HG03159 (cell line): ENCODE data around the gene NBPF14.
"Not testable (repeated sequence)": the region's sequence is repeated elsewhere in the genome, so short reads cannot be mapped to it uniquely, and the experiment has no call there.

Experiments used
- ATAC-seq: cut with Tn5 transposase; IDR thresholded peaks from one replicate; pipeline ENCODE4 v1.9.1; 2021; ENCODE audit warnings: mild to moderate bottlenecking, moderate library complexity; ENCODE audit not compliant: unreplicated experiment

Gene NBPF14, protein sequence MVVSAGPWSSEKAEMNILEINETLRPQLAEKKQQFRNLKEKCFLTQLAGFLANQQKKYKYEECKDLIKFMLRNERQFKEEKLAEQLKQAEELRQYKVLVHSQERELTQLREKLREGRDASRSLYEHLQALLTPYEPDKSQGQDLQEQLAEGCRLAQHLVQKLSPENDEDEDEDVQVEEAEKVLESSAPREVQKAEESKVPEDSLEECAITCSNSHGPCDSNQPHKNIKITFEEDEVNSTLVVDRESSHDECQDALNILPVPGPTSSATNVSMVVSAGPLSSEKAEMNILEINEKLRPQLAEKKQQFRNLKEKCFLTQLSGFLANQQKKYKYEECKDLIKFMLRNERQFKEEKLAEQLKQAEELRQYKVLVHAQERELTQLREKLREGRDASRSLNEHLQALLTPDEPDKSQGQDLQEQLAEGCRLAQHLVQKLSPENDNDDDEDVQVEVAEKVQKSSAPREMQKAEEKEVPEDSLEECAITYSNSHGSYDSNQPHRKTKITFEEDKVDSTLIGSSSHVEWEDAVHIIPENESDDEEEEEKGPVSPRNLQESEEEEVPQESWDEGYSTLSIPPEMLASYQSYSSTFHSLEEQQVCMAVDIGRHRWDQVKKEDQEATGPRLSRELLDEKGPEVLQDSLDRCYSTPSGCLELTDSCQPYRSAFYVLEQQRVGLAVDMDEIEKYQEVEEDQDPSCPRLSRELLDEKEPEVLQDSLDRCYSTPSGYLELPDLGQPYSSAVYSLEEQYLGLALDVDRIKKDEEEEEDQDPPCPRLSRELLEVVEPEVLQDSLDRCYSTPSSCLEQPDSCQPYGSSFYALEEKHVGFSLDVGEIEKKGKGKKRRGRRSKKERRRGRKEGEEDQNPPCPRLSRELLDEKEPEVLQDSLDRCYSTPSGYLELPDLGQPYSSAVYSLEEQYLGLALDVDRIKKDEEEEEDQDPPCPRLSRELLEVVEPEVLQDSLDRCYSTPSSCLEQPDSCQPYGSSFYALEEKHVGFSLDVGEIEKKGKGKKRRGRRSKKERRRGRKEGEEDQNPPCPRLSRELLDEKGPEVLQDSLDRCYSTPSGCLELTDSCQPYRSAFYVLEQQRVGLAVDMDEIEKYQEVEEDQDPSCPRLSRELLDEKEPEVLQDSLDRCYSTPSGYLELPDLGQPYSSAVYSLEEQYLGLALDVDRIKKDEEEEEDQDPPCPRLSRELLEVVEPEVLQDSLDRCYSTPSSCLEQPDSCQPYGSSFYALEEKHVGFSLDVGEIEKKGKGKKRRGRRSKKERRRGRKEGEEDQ (N-terminal part only)

DNA sequence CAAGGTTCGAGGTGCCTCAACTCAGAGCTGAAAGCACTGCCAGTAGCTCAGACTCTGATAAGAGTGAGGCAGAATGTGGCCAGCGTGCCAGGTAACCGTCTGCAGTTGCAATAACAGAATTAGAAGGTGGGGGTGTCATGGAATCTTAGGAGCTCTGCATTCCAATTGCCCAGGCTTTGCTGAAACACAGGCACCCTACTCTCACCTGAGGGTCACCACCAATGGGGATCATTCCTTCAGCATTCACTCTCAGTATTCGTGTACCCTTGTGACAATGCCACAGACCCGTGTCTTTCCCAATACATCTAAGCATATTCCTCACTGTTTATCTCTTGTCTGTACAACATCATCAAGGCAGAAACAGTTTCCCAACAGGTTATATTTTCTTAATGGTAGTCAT lies at the start of gene NBPF14:
TSS of gene NBPF14 (minus strand) at position 101 of the 400 bp plus-strand sequence. CDS start 294 bp downstream, outside the sequence.
- ATAC-seq, result not testable (repeated sequence)

DNA sequence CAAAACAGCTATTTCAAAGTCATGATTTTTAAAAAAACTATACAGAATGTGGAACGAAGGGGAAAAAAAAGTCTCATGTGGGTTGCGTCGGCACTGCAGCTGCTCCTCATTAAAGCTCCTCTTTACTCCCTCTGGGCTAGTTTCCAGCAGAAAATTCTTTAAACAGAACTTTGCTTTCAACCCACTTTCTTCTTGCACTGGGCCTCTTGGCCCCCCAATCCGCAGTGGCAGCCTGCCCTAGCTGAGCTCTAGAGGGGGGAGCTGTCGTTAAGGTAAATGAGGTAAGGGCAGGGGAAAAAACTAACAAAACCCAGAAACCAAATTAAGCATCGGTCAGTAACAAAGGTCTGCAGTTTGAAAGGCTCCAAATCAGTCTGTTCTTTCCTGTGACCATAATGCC lies 29.6 kb upstream of the NBPF14 start:
- ATAC-seq, result not testable (repeated sequence)

DNA sequence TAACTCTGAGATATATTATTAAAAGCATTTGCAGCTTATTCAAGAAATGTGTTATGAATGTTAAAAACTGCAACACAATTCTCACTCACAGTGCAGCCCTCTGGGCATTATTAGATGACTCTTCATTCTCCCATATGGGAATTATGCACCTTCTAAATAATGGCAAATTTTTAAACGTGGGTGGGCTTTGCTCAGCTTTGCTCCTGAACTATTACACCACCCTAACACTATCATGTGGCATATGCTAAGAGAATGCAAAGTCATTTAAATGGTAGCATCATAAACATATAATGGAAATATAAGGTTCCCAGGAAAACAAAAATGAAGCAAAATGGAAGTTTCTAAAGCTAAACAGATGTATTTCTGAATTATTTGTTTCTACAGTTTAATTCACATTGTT lies 22.4 kb upstream of the NBPF14 start:
- not testable (repeated sequence) for ATAC-seq

DNA sequence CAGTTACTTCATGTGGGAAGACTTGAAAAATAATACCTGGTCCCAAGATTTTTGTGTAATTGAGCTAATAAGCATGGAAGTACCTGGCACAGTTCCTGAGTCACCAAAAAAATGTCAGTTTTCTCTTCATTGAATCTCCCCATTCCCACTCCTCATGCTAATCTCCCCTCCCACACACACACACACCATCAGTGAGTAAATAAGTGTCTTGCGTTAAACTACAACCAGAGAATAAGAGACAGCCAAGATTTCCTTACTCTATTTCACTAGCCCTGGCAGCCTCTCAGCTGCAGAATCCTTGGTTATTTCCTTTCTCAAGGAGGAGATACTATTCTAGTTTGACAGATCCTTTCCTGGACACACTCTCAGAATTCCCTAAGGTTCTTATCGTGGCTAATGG lies 9.5 kb upstream of the NBPF14 start:
- ATAC-seq, result not testable (repeated sequence)

DNA sequence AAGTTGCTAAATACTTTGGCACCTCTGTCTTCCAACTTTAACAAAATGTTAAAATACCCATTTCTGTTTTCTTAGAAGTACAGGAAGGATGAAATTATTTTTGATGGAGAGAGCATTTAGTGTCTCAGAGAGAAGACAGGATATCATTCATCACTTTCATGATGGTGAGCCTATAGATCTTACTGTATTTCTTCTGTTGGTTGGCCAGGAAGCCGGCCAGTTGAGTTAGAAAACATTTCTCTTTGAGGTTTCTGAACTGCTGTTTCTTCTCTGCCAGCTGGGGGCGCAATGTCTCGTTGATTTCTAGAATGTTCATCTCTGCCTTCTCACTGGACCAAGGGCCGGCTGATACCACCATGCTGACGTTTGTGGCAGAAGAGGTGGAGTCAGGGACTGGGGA lies 451 bp downstream of the NBPF14 start:
- not testable (repeated sequence) for ATAC-seq

DNA sequence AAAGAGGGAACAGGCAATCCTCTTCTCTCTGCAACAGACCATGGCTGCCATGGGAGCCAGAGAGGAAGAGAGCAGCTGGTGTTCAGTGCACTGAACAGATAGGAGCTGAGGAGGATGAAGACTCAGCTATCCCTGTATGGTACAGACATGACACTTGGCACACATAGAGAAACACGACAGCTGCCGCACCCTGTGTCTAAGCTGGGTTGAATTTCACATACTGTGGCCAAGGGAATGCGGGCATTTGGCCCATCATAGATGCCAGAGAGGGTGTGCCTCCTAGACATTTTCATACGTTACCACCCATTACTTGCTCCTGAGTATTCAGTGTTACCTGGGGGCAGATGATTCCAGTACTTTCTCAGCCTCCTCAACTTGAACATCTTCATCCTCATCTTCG lies 4.7 kb downstream of the NBPF14 start:
- ATAC-seq, result not testable (repeated sequence)

DNA sequence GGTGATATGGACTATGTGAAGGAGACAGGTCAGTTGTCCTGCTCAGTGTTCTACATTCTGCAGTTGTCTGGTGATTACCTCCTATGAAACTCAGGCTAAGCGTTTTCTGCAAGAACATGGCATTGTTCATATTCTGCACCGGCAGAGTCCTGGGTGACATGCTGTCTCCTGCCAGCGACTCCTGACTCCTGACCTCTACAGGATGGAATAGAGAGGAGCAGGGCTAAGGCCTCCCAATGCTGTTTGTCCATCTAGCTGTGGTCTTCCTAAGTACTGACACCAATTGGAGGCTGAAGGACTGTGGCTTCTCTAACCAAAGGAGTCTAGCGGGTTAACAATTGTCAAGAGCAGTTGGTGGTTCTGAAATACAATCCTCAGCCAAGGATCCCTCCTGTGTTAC lies 63.7 kb downstream of the NBPF14 start:
- not testable (repeated sequence) for ATAC-seq

DNA sequence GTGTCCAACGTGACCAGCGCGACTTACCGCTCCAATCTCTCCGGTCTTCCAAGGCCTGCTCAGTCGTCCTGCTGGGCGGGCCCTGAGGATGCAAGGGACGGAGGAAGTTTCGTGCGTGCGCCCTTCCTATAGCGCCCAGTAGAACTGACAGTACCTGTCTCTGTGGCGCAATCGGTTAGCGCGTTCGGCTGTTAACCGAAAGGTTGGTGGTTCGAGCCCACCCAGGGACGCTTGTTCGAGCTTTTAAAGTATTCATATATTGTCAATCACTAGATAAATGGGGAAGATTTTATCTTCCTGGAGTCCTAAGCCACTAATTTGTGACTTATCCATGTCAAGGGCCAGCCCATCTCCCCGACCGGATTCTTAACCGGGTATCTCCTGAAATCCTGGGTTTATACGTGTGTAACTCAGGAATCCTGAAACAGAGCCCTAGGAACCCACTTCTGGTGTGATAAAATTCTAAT lies 66.7 kb downstream of the NBPF14 start:
- ATAC-seq, result not testable (repeated sequence)

DNA sequence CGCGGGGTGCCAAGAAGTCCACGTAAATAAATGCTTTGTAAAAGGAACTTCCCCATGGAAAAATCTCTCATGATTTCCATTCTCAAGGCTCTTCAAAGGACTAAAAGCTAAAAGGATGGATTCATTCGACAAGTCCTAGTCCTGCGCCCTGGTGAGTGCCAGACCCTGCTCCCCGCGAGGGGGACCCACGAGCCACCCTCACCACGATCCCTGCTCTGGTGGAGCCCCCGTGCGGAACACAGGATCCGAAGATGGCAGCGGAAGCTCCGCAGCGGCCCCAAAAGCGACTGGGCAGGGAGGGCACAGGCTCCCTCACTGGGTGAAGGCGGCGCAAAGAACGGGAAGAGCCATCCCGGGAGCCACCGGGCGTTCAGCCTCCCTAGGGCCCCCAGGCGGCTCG lies 67.2 kb downstream of the NBPF14 start:
- not testable (repeated sequence) for ATAC-seq

DNA sequence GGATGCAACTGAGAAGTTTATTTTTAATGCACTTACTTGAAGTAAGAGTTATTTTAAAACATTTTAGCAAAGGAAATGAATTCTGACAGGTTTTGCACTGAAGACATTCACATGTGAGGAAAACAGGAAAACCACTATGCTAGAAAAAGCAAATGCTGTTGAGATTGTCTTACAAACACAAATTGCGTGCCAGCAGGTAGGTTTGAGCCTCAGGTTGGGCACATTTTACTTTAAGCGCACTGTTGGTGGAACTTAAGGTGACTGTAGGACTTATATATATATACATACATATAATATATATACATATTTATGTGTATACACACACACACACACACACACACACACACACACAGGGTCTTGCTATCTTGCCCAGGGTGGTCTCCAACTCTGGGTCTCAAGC lies 69.2 kb downstream of the NBPF14 start:
- ATAC-seq, result not testable (repeated sequence)

DNA sequence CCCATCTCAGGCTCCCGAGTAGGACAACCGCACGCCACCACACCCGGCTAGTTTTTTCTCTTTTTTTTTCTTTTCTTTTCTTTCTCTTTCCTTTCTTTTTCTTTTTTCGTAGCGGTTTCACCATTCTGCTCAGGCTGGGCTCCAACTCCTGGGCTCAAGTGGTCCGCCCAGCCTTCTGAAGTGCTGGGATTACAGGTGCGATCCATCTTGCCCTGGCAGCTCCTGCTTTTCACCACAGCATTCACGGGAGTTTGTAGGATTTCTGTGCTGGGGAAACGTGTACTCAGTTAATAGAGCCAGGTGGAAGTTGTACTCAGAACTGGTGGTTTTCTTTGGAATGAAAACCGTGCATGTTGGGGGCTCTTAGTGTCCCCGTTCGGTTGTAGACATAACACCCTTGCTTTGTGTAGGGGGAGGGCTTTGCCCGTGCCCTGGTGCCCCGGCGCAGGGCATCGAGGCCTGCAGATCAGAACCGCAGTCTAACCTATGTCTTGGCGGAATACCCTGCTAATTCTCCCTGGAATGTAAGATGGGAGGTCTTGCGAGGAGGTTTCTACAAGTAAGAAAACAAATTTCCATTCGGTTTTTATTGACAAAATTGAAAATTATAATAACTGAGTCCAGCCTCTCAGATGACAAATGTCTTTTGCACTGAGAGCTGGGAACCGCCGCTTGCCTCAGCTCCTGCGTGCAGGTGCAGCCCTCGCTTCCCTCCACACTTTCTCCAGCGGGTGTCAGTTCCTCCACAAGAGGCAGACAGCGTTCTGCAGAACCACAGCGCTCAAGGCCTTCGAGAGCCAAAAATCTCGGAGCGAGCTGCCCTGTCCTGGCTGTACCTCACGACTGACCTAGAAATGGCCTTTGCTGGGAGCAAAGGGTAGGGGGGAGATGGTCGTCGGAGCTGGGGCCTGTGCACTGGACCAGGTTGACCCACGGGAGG lies 72.3 kb downstream of the NBPF14 start:
- ATAC-seq, result not testable (repeated sequence)

DNA sequence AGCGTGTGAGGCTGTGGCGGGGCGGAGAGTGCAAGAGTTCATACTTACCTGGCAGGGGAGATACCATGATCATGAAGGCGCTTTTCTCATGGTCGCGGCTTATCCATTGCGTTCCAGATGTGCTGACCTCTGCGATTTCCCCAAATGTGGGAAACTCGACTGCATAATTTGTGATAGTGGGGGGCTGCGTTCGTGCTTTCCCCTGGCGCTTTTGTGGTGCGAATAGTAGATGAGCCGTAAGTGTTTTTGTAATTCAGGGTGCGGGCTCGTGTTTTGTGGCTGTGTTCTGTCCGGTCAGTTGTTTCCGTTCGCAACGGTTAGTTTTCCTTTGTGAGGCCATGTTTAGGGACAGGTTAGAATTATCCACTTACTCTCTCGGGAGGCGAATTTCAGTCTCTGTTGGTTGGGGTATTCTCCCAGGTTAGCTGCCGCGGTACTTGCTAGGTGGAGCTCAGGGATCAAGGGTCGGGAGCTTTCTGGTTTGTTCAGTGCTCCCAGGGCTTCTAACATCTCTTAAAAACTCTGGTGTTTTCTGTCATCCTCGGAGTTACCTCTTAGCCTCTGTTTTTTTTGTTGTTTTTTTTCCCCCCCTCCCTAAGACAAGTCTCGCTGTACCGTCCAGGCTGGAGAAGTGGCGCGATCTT lies 73.1 kb downstream of the NBPF14 start:
- ATAC-seq, result peak; percentile 79

DNA sequence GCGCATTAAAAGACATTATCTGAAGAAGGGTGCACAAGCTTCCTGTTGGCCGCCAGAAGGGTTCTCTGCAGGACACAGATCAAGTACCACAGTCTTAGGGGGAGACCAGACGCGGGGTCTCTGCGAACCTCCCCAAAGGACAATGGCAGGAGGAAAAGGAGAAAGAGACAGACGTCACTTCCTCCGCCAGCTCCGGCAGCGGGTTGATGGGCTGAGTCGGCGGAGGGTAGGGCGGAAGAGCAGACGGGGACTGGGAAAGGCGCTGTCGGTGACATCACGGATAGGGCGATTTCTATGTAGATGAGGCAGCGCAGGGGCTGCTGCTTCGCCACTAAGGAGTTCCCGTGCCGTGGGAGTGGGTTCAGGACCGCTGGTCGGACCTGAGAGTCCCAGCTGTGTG lies 73.7 kb downstream of the NBPF14 start:
- peak; percentile 57 for ATAC-seq

DNA sequence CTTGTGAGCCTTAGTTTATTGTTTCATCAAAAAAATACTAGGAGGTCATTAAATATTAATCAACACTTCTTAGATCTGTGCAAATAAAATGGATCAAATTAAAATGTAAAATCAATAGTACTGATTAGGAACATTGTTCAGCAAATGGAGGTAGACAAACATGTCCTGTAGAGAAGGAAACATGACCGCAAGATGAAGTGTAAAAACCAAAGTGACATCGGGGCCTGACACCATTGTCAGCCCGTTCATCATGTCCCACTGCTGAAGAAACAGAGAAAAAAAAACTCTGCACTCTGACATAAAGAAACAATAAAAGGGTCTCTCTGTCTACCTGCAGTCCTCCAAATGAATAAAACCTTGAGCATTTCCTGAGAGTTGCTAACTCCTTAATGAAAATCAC lies 81.5 kb downstream of the NBPF14 start:
- ATAC-seq, result not testable (repeated sequence)

DNA sequence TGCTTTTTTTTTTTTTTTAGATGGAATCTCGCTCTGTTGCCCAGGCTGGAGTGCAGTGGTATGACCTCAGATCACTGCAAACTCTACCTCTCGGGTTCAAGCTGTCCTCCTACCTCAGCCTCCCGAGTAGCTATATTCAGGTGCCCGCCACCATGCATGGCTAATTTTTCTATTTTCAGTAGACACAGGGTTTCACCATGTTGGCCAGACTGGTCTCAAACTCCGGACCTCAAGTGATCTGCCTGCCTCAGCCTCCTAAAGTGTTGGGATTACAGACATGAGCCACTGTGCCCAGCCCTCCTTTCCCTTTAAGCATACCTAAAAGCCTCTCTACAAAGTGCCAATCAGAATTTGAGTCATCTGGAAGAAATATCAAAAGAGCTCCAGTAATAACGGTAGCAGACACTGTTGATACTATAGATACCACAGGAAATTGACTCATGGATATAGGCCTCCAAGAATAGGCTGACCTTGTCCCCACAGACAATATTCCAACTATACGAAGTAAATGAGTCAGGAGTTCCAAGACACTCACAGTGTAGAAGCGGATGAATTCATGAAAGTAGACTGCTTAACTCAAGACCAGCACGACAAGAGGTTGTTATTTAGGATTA lies 83.1 kb downstream of the NBPF14 start:
- not testable (repeated sequence) for ATAC-seq

DNA sequence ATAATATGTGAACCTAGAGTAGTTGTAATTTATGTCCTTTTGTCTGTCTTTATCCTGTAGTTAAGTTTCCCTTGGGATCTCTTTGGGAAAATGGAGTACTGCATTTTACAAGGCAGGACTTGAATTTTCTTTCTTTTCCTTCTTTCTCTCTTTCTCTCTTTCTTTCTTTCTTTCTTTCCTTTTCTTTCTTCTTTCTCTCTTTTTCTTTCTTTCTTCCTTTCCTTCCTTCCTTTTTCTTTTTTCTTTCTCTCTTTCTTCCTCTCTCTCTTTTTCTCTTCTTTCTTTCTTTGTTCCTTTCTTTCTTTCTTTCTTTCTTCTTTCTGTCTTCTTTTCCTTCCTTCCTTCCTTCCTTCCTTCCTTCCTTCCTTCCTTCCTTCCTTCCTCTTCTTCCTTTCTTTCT lies 101.9 kb downstream of the NBPF14 start:
- not testable (repeated sequence) for ATAC-seq

DNA sequence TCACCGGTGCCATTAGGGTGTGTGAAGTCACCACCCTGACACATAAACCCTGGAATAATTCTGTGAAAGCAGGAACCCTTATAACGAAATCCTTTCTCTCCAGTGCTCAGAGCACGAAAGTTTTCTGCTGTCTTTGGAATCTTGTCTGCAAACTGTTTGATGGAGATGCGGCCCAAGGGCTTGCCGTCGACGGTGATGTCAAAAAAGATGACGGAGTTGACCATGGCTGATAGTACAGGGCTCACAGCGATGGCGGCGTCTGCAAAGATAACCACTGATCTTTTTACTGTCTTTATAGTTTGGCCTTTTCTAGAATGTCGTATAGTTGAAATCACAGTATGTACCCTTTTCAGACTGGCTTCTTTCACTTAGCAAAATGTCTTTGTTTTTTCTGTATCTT lies 112.8 kb downstream of the NBPF14 start, which contains the start of gene PPIAL4G:
TSS of gene PPIAL4G (minus strand) at position 274 of the 400 bp plus-strand sequence. CDS start at position 224, 50 bp downstream.
- ATAC-seq, result not testable (repeated sequence)
